HG03442 (cell line): Measurements from ENCODE around the gene TBX1.

Experiments
- ATAC-seq: cut with Tn5 transposase; IDR thresholded peaks from one replicate; pipeline ENCODE4 v1.9.1; 2021; ENCODE audit warnings: mild to moderate bottlenecking, moderate library complexity; ENCODE audit not compliant: unreplicated experiment

Gene TBX1

GRCh38 chr22:19809741-19810140 lies 49.2 kb downstream of the TBX1 start:
- ATAC-seq: no peak

- ATAC-seq: no peak
Measured at GRCh38 chr22:19810381-19811201, 50.0 kb downstream of the TBX1 start.

- no peak for ATAC-seq
Measured at GRCh38 chr22:19811211-19811621, 50.6 kb downstream of the TBX1 start.

GRCh38 chr22:19811811-19812771 lies 51.5 kb downstream of the TBX1 start:
- no peak for ATAC-seq

- no peak for ATAC-seq
Measured at GRCh38 chr22:19812910-19813309, 52.3 kb downstream of the TBX1 start.

GRCh38 chr22:19814428-19814827 lies 53.9 kb downstream of the TBX1 start:
- ATAC-seq: no peak

- no peak for ATAC-seq
Measured at GRCh38 chr22:19815093-19815822, 54.7 kb downstream of the TBX1 start.

GRCh38 chr22:19815823-19816290 lies 55.3 kb downstream of the TBX1 start:
- ATAC-seq: no peak

- ATAC-seq: no peak
Measured at GRCh38 chr22:19816372-19817119, 56.0 kb downstream of the TBX1 start.
